Muscle layer of colon (tissue), 2 donors: ENCODE results near the gene TMEM245.

Source experiments
- H3K27ac ChIP-seq: one replicate; pipeline ENCODE4 v1.7.0; 2013; ENCODE audit warnings: low read depth, mild to moderate bottlenecking, low read length, moderate library complexity
- H3K27me3 ChIP-seq, 2 donors: one replicate each; pipeline ENCODE4 v1.7.0; 2013; ENCODE audit warnings: low read length in 2 of 2, mild to moderate bottlenecking in 2 of 2; ENCODE audit not compliant: insufficient read depth in 2 of 2, control insufficient read depth in 1 of 2
- H3K36me3 ChIP-seq: one replicate; pipeline ENCODE4 v1.7.0; 2013; ENCODE audit warnings: mild to moderate bottlenecking, low read length; ENCODE audit not compliant: insufficient read depth
- H3K4me1 ChIP-seq: one replicate; pipeline ENCODE4 v1.7.0; 2013; ENCODE audit warnings: mild to moderate bottlenecking, low read length; ENCODE audit not compliant: insufficient read depth
- H3K4me3 ChIP-seq, 2 donors: one replicate each; pipeline ENCODE4 v1.7.0; 2013; ENCODE audit warnings: low read length in 2 of 2, low read depth in 1 of 2, mild to moderate bottlenecking in 1 of 2, moderate library complexity in 1 of 2
- H3K9ac ChIP-seq: one replicate; pipeline ENCODE4 v1.7.0; 2013; ENCODE audit warnings: low read length
- H3K9me3 ChIP-seq: one replicate; pipeline ENCODE4 v1.7.0; 2013; ENCODE audit warnings: mild to moderate bottlenecking, low read length
- donor health status: abdominal sarcoma.
- donor health status: Adenocarcinoma of cecum.

Gene TMEM245

GRCh38 chr9:109156708-109157107 is 37.0 kb upstream of the TMEM245 start:
- Histone ChIP-seq H3K9me3 (no peaks in the 10 kb centered on the region), H3K4me3 (no peak overlapping the region), H3K27ac (no peak overlapping the region), H3K36me3 (no peaks in the 10 kb centered on the region), H3K9ac (no peak overlapping the region), H3K27me3 (no peaks in the 10 kb centered on the region), H3K4me1 (no peaks in the 10 kb centered on the region)

GRCh38 chr9:109150925-109151545 is 31.3 kb upstream of the TMEM245 start:
- Histone ChIP-seq H3K4me1 (no peaks in the 10 kb centered on the region), H3K9me3 (no peaks in the 10 kb centered on the region), H3K27ac (no peak overlapping the region), H3K36me3 (no peaks in the 10 kb centered on the region), H3K4me3 (no peak overlapping the region), H3K27me3 (no peaks in the 10 kb centered on the region), H3K9ac (no peak overlapping the region)

GRCh38 chr9:109149722-109150121 is 30.0 kb upstream of the TMEM245 start:
- H3K9ac ChIP-seq = no peak overlapping the region
- no peaks in the 10 kb centered on the region for H3K36me3 ChIP-seq
- H3K27me3 ChIP-seq = no peaks in the 10 kb centered on the region
- no peak overlapping the region for H3K27ac ChIP-seq
- H3K4me3 ChIP-seq = no peak overlapping the region
- H3K9me3 ChIP-seq = no peaks in the 10 kb centered on the region
- no peaks in the 10 kb centered on the region for H3K4me1 ChIP-seq

DNA sequence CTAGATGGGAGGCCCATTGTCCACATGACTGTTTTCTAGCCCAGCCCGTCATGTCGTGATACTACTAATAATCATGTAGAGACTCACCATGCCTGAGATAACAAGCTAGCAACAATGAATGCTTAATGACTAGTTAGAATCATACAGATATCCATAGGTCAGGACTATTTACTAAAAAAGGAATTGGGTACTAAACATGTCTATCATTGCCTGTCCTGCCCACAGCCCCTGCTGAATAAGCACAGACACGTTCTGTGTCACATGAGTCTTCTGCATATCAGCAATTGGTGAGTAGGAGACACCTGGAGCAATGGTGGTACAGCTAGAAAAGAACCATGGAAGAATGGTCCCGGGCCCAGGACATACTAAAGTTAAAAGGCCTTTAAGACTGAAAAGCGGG is 29.3 kb upstream of the TMEM245 start:
- Histone ChIP-seq H3K4me3 (no peak overlapping the region), H3K4me1 (no peaks in the 10 kb centered on the region), H3K36me3 (no peaks in the 10 kb centered on the region), H3K9me3 (no peaks in the 10 kb centered on the region), H3K9ac (no peak overlapping the region), H3K27me3 (no peaks in the 10 kb centered on the region), H3K27ac (no peak overlapping the region)

GRCh38 chr9:109145051-109145450 is 25.3 kb upstream of the TMEM245 start:
- Histone ChIP-seq H3K27me3 (no peaks in the 10 kb centered on the region), H3K36me3 (no peaks in the 10 kb centered on the region), H3K4me3 (no peak overlapping the region), H3K4me1 (no peaks in the 10 kb centered on the region), H3K9me3 (no peaks in the 10 kb centered on the region), H3K27ac (no peak overlapping the region), H3K9ac (no peak overlapping the region)

- Histone ChIP-seq H3K4me3 (no peak overlapping the region), H3K9ac (no peak overlapping the region), H3K27ac (no peak overlapping the region), H3K9me3 (no peaks in the 10 kb centered on the region), H3K4me1 (no peaks in the 10 kb centered on the region), H3K36me3 (no peaks in the 10 kb centered on the region), H3K27me3 (no peaks in the 10 kb centered on the region)
Measured at GRCh38 chr9:109143881-109144562, 24.3 kb upstream of the TMEM245 start.

DNA sequence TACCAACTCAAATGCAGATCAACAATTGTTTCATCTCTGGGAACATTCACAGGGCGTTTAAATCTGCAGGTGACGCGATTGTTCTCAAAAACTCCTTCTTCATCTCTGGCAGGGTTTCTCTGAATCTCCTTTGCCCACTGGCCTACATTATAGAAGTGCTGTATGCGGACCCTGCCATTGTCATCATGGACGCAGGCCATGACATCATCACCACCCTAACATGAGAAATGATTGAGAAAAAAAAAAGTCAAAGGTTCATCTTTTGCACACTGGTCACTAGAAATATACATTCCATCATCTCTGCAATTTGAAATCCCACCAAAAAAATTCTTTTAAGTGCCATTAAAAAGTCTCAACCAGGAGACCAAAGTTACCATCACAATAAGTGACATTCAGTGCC is 21.6 kb upstream of the TMEM245 start:
- Histone ChIP-seq H3K9ac (no peak overlapping the region), H3K27ac (no peak overlapping the region), H3K27me3 (no peaks in the 10 kb centered on the region), H3K36me3 (no peaks in the 10 kb centered on the region), H3K9me3 (no peaks in the 10 kb centered on the region), H3K4me3 (no peak overlapping the region), H3K4me1 (no peaks in the 10 kb centered on the region)

- Histone ChIP-seq H3K27ac (no peak overlapping the region), H3K36me3 (no peaks in the 10 kb centered on the region), H3K9ac (no peak overlapping the region), H3K9me3 (no peaks in the 10 kb centered on the region), H3K4me3 (no peak overlapping the region), H3K27me3 (no peaks in the 10 kb centered on the region), H3K4me1 (no peaks in the 10 kb centered on the region)
Measured at GRCh38 chr9:109139851-109140250, 20.1 kb upstream of the TMEM245 start.

GRCh38 chr9:109138421-109138820 is 18.7 kb upstream of the TMEM245 start:
- H3K9me3 ChIP-seq = no peaks in the 10 kb centered on the region
- no peaks in the 10 kb centered on the region for H3K36me3 ChIP-seq
- no peak overlapping the region for H3K4me3 ChIP-seq
- no peaks in the 10 kb centered on the region for H3K27me3 ChIP-seq
- H3K4me1 ChIP-seq = no peaks in the 10 kb centered on the region
- no peak overlapping the region for H3K9ac ChIP-seq
- H3K27ac ChIP-seq = no peak overlapping the region

DNA sequence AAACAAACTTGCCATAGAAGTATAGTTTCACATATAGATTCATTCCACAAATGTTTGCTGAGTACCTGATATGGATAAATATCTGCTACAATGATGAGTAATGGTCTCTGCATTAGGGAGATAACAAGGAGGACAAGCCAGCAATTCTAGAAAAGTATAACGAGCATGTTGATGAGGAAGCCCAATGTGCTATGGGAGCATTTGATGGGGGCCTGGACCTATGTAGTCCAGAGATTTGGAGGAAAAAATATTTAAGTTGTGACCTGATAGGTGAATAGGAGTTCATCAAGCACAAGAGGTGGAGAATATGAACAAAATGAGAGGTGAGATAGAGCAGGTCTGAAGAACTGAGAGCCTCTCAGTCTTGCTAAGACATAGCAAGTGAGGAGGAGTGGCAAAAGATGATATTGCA is 14.4 kb upstream of the TMEM245 start:
- H3K4me1 ChIP-seq = no peaks in the 10 kb centered on the region
- H3K9me3 ChIP-seq = no peaks in the 10 kb centered on the region
- H3K9ac ChIP-seq = no peak overlapping the region
- H3K4me3 ChIP-seq = no peak overlapping the region
- H3K27ac ChIP-seq = no peak overlapping the region
- no peaks in the 10 kb centered on the region for H3K36me3 ChIP-seq
- H3K27me3 ChIP-seq = no peaks in the 10 kb centered on the region

- Histone ChIP-seq H3K27me3 (no peaks in the 10 kb centered on the region), H3K27ac (no peak overlapping the region)
Measured at GRCh38 chr9:109133533-109133932, 13.8 kb upstream of the TMEM245 start.

DNA sequence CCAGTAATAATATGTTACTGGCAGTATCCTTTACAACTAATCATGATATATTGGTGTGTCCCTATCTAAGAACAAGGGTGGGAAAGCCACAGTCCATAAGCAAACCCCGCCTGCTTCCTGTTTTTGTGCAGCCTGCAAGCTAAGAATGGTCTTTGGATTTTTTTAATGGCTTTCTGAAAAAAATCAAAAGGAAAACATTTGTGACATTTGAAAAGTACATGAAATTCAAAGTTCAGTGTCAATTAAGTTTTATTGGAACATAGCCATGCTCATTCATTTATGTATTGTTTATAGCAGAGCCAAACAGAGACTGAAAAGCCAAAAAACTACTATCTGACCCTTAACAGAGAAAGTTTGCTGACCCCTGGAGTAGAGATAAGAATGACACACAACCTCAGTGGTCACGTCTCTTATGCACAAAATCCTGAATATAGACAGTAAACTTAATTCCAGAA is 12.8 kb upstream of the TMEM245 start:
- Histone ChIP-seq H3K4me1 (no peaks in the 10 kb centered on the region), H3K36me3 (no peaks in the 10 kb centered on the region), H3K27me3 (no peaks in the 10 kb centered on the region), H3K4me3 (no peak overlapping the region), H3K9me3 (no peaks in the 10 kb centered on the region), H3K9ac (no peak overlapping the region), H3K27ac (no peak overlapping the region)

More at GRCh38 chr9:109133533-109133932, 13.8 kb upstream of the TMEM245 start:
- Histone ChIP-seq H3K9me3 (no peaks in the 10 kb centered on the region), H3K4me1 (no peaks in the 10 kb centered on the region), H3K36me3 (no peaks in the 10 kb centered on the region), H3K9ac (no peak overlapping the region), H3K4me3 (no peak overlapping the region)
